GM18951 (cell line): ENCODE data around the gene XPR1.

Experiments
- POLR2A ChIP-seq: IDR thresholded peaks from 4 replicates; pipeline ENCODE4 v1.6.1; 2011; ENCODE audit warnings: mild to moderate bottlenecking; ENCODE audit not compliant: insufficient read length, insufficient read depth; ENCODE audit errors: extremely low read depth
- in situ Hi-C: fragments of 300-500 bp; cut with MboI; formaldehyde crosslinking; loops from one replicate; pipeline ENCODE4 v1.12.0; 2022; ENCODE audit warnings: low sequenced_read_pairs, mixed read lengths, inconsistent platforms; ENCODE audit not compliant: unreplicated experiment

The XPR1 gene

DNA sequence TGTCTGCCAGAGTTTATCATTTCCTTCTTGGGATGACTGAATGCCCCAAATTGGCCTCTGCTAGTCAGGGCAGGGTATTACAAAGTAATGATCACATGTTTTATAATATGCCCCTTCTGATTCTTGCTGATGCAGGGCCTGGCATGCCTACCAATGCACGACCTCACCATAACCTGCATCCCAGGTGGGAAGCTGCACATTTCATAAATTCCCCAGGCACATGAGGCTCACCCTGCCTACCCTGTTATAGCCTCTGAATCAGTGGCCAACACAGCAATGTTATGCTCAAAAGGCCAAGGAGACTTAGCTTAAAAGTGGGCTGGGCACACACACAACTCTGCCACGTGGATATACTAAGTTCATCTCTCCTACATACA lies 28.0 kb upstream of the XPR1 start:
- no peak for TF ChIP-seq POLR2A
- in situ Hi-C loops: no loop called here

- no peak for TF ChIP-seq POLR2A
- in situ Hi-C loops: no loop called here
Measured at GRCh38 chr1:180606155-180606554, 25.7 kb upstream of the XPR1 start.

DNA sequence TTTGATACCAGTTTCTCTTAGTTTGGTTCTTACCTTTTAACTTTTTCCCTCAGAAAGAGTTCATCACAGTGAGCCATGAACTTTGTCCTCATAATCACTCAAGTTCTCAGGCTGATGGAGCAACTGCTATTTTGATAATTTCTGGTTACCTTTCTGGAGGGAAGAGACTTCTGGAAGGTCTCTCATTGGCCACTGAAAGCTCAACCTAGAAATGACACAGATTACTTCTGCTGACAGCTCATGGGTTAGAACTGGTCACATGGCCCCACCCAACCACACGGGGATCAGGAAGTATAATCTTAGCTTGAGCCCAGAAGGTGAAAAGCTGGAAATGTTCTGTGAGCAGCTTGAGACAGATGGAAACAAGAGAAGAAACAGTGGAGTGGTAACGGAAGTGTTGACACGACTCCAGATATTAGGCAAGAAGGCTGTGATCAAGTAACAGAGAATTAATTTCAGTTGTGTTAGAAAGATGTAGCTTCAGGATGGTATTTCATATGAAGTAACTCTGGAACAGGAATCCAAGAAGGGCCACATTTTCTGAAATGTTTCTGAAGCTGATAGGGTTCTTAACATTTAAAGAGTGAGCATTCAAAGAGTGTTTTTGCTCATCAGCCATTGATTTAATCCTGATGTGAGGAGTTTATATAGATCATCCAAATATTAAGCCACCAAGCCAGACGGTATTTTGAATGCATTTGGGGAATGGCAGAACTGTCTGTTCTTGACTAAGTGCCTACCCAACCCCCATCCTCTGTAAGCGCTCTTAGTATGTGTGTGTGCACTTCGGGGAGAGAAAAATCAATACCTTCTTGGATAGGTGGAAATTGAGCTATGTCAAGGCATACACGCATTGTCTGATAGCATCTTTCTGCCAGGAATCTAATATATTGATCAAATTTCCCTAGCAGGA lies 21.9 kb upstream of the XPR1 start:
- TF ChIP-seq POLR2A: no peak
- in situ Hi-C loops: no loop called here

DNA sequence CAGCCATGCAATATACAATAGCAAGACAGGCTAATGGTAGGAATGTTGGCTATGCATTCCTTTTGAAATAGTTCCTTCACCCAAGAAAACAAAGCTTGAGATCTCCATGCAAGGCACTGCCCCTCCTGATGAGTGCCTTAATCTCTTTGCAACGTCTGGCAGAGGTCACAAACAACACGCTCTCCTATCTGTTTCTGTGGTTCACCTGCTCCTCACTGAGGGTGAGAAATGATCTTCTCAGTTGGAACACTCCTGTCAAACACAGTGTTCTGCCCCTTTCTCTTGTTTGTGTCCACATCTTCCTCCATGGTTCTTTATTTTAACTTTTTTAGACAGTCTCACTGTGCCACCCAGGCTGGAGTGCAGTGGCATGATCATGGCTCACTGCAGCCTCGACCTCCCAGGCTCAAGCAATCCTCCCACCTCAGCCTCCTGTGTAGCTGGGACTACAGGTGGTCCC lies 21.2 kb upstream of the XPR1 start:
- in situ Hi-C loops: no loop called here
- no peak for TF ChIP-seq POLR2A

DNA sequence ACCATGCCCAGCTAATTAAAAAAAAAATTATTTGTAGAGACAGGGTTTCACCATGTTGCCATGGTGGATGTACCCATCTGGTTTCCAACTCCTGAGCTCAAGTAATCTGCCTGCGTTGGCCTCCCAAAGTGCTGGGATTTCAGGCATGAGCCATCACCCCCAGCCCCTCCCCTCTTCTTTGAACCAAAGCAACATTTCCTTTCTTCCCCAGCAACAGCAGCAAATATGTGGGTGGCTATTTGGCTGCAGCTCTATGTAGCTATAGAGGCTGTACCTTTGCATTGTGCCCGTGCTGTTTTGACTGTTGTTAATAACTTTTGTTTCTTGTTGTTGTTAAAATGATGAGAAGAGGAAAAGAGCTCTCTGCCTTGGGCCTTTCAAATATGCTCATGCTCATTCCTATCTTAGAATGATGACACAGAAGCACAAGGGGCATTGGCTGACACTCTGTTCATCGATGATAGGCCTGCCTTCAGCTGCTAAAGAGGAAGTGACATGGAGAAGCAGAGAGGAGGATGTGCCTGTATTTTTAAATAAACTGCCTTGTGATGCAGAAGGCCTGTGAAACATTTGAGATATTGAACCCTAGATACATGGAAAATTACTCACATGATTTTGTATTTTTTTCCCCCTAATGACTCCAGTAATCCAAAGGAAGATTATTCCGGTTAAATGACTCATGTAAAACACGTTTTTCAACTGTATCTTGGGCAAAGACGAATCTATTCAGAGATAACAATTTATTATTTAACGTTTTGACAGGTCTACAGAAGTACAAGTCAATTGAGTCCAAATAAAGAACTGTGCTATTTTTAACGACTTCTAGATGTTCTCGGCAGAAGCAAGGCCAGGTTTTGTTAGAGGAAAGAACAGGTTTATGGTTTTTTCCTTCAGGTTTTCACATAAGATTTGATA lies 20.5 kb upstream of the XPR1 start:
- TF ChIP-seq POLR2A: no peak
- in situ Hi-C loops: no loop called here

DNA sequence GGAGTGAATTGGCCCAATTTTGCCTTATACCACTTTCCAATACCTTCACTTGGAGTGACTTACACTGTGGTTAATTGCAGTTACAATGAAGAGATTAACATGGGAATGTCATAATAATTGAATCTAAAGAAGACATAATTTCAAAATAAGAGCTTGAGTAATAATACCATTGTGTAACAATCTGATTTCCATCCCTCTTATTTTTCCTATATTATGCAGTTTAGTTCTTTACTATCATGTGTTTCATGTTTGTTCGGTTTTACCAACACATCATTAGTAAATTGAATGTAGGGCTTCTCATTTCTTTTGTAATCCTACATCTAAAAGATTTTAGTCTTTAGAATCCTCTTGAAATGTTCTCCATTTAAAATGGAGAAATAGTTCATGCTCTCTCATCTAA lies 19.2 kb upstream of the XPR1 start:
- no peak for TF ChIP-seq POLR2A
- in situ Hi-C loops: no loop called here

DNA sequence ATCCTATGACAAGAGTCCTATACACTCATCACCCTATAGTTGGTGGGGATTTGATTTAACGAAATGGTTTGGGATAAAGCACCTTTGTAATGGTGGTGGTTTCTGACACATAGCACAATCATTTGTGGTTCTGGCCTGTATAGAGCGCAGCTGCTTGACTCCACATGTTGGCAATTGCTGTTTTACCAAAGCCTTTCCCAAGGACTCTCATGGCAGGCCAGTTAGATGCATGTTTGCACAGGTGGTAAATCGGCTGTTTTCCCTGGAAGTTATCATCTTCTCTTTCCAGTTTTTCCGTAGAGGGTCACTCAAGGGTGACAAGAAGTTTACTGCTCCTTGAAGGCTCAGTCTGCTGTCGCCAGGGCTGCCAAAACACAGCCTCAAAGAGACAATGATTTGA lies 17.1 kb upstream of the XPR1 start:
- in situ Hi-C loops: no loop called here
- TF ChIP-seq POLR2A: no peak

DNA sequence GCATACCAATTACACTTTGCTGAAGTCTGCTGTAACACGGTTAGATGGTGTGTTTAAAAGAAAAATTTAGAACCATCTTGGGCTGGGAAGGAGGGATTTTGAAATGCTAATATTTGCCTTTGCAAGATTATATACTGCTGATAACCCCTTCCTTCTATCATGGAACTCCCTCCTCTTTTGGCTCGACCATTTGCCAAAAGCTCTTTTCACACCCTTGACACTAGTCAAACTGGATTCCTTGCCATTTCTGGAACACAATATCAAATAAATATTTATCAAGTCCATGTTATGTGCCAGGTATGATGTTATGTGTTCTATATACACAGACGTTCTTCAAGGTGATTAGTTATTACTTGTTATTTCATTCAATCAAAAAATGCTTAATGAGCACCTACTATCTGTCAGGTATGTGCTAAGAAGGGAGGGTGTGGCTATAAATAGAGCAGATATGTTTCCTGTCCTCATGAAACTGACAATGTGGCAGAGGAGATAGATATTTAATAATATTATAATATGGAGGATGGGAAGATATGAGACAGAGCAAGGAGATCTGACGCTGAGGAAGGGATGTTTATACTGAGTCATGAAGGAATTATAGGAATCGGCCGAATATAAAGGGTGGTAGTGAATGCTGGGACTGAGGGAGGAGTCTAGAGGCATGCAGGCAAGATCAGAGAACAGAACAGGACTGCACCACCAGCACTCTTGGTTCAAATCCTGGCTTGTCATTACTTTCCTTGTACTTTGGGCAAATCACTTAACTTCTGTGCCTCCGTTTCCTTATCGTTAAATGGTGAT lies 16.1 kb upstream of the XPR1 start:
- in situ Hi-C loops: no loop called here
- no peak for TF ChIP-seq POLR2A

GRCh38 chr1:180616439-180616838 lies 15.4 kb upstream of the XPR1 start:
- in situ Hi-C loops: no loop called here
- TF ChIP-seq POLR2A: no peak

GRCh38 chr1:180617774-180618395 lies 13.9 kb upstream of the XPR1 start:
- in situ Hi-C loops: no loop called here
- TF ChIP-seq POLR2A: no peak

DNA sequence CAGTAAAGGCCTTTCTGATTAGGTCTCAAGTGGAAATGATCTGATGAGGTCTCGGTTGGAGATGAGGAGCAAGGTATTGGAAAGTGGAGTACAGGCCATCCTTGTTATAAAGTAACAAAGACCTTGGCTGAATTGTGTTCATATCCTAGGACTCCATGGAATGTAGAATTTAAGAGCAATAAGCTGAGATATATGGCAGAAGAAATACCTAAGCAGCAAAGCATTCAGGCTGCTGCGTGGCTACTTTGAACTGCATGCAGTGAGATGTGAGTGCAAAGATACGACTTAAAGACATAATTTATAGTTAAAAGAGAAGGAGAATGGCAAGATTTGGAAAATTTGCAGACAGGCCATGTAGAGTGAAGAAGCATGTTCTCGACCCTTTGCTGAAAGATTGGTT lies 11.2 kb upstream of the XPR1 start:
- TF ChIP-seq POLR2A: no peak
- in situ Hi-C loops: no loop called here

DNA sequence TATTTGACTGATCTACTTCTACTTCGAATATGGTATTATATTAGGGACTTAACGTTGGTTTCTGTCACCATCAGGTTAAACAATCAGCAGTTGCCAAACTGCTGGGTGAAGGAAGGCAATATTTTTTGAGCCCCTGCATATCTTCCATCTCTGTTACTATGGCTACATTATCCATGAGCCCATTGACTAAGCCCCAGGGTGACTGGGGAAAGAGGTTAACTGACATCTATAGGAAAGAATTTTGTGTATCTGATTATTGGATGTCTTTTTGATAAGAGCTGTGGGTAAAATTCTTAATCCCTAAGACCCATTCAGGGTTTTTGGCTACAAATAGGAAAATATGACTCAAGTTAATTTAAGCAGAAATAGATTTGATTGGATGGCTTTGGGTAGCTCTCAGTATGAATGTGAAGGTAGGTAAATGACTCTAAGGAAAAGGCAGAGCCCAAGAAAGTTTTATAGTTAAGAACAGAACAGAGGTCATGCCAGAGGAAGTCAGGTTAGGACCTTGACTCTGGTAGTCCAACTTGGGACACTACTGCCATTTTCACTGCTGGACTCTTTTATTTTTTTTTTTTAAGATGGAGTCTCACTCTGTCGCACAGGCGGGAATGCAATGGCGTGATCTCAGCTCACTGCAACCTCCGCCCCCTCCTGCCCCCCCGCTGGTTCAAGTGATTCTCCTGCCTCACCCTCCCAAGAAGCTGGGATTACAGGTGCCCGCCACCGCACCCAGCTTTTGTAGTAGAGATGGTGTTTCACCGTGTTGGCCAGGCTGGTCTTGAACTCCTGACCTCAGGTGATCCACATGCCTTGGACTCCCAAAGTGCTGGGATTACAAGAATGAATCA lies 8.9 kb upstream of the XPR1 start:
- no peak for TF ChIP-seq POLR2A
- in situ Hi-C loops: no loop called here
